SK-N-SH treated with all-trans-retinoic acid at 6 μM for 48 hours (cell line): ENCODE data around the gene CHCT1.

Source experiments
- ATAC-seq: fragments of 200-7000 bp; cut with Tn5 transposase; 3 replicates; pipeline ENCODE4 v1.9.1; 2020; ENCODE audit warnings: mild to moderate bottlenecking, moderate library complexity
- ARNTL ChIP-seq: fragments of 450-650 bp; formaldehyde crosslinking; IDR thresholded peaks from 2 replicates; pipeline ENCODE4 v1.5.0; 2020; ENCODE audit warnings: low read depth, mild to moderate bottlenecking, moderate library complexity, borderline replicate concordance
- BACH2 ChIP-seq: fragments of 250-450 bp; sonication (Bioruptor Pico); IDR thresholded peaks from 2 replicates; pipeline ENCODE4 v1.9.0; 2021; ENCODE audit warnings: mild to moderate bottlenecking, borderline replicate concordance
- CREB5 ChIP-seq: fragments of 250-450 bp; sonication (Bioruptor Pico); IDR thresholded peaks from 2 replicates; pipeline ENCODE4 v1.5.1; 2020; ENCODE audit warnings: low read depth, mild to moderate bottlenecking, moderate library complexity
- CSDC2 ChIP-seq: fragments of 250-450 bp; sonication (Bioruptor Pico); IDR thresholded peaks from 2 replicates; pipeline ENCODE4 v1.5.0; 2020; ENCODE audit warnings: mild to moderate bottlenecking, moderate library complexity
- CSRNP3 ChIP-seq: fragments of 250-450 bp; sonication (Bioruptor Pico); IDR thresholded peaks from 2 replicates; pipeline ENCODE4 v1.5.1; 2021; ENCODE audit warnings: mild to moderate bottlenecking, moderate library complexity
- ESRRG ChIP-seq: fragments of 250-450 bp; sonication (Bioruptor Pico); IDR thresholded peaks from 2 replicates; pipeline ENCODE4 v1.6.1; 2021; ENCODE audit warnings: mild to moderate bottlenecking
- GLIS3 ChIP-seq: fragments of 250-450 bp; sonication (Bioruptor Pico); IDR thresholded peaks from 2 replicates; pipeline ENCODE4 v1.5.0; 2020; ENCODE audit warnings: mild to moderate bottlenecking, moderate library complexity
- ISL1 ChIP-seq: fragments of 250-450 bp; sonication (Bioruptor Pico); IDR thresholded peaks from 2 replicates; pipeline ENCODE4 v2.1.2; 2022; ENCODE audit warnings: mild to moderate bottlenecking, moderate library complexity
- OSR1 ChIP-seq: fragments of 250-450 bp; sonication (Bioruptor Pico); IDR thresholded peaks from 2 replicates; pipeline ENCODE4 v1.8.0; 2022; ENCODE audit warnings: moderate library complexity, mild to moderate bottlenecking, inconsistent platforms
- PATZ1 ChIP-seq: fragments of 250-450 bp; sonication (Bioruptor Pico); IDR thresholded peaks from 2 replicates; pipeline ENCODE4 v1.8.0; 2020; ENCODE audit warnings: mild to moderate bottlenecking, moderate library complexity, borderline replicate concordance
- POU6F1 ChIP-seq: fragments of 250-450 bp; sonication (Bioruptor Pico); IDR thresholded peaks from 2 replicates; pipeline ENCODE4 v1.8.0; 2021; ENCODE audit warnings: low read depth, mild to moderate bottlenecking, moderate library complexity, borderline replicate concordance
- RARB ChIP-seq: fragments of 250-450 bp; sonication (Bioruptor Pico); IDR thresholded peaks from 2 replicates; pipeline ENCODE4 v1.8.0; 2021; ENCODE audit warnings: mild to moderate bottlenecking, moderate library complexity
- SNAI2 ChIP-seq: fragments of 250-450 bp; sonication (Bioruptor Pico); IDR thresholded peaks from 2 replicates; pipeline ENCODE4 v1.5.0; 2020; ENCODE audit warnings: mild to moderate bottlenecking, moderate library complexity
- TCF4 ChIP-seq: fragments of 250-450 bp; sonication (Bioruptor Pico); IDR thresholded peaks from 2 replicates; pipeline ENCODE4 v1.8.0; 2021; ENCODE audit warnings: mild to moderate bottlenecking, moderate library complexity, borderline replicate concordance
- TOX ChIP-seq: fragments of 250-450 bp; sonication (Bioruptor Pico); IDR thresholded peaks from 2 replicates; pipeline ENCODE4 v1.8.0; 2021; ENCODE audit warnings: mild to moderate bottlenecking, moderate library complexity, borderline replicate concordance
- TSHZ2 ChIP-seq: fragments of 250-450 bp; sonication (Bioruptor Pico); IDR thresholded peaks from 2 replicates; pipeline ENCODE4 v1.5.0; 2020; ENCODE audit warnings: mild to moderate bottlenecking, moderate library complexity
- ZC3H10 ChIP-seq: fragments of 250-450 bp; sonication (Bioruptor Pico); IDR thresholded peaks from 2 replicates; pipeline ENCODE4 v1.5.1; 2021; ENCODE audit warnings: mild to moderate bottlenecking, moderate library complexity
- ZFP3 ChIP-seq: fragments of 250-450 bp; sonication (Bioruptor Pico); IDR thresholded peaks from 2 replicates; pipeline ENCODE4 v1.5.0; 2020; ENCODE audit warnings: mild to moderate bottlenecking, moderate library complexity
- ZNF565 ChIP-seq: fragments of 450-650 bp; formaldehyde crosslinking; conservative IDR thresholded peaks from 2 replicates; pipeline ENCODE4 v1.5.0; 2020; ENCODE audit warnings: low read depth, mild to moderate bottlenecking, moderate library complexity
- ZNF70 ChIP-seq: fragments of 450-650 bp; formaldehyde crosslinking; IDR thresholded peaks from 2 replicates; pipeline ENCODE4 v1.5.0; 2020; ENCODE audit warnings: mild to moderate bottlenecking, moderate library complexity
- ZNF8 ChIP-seq: fragments of 450-650 bp; formaldehyde crosslinking; IDR thresholded peaks from 2 replicates; pipeline ENCODE4 v1.5.0; 2020; ENCODE audit warnings: mild to moderate bottlenecking, moderate library complexity

CHCT1 gene

GRCh38 chr17:60412701-60413100 lies 9.6 kb upstream of the CHCT1 start:
- ATAC-seq, result no peak
- TF ChIP-seq ISL1 (CRISPR knock-in tag), result no peak
- no peak for TF ChIP-seq POU6F1 (CRISPR knock-in tag)
- no peak for TF ChIP-seq PATZ1
- TF ChIP-seq TOX, result no peak
- no peak for TF ChIP-seq ZNF8
- no peak for TF ChIP-seq ZNF70 (CRISPR knock-in tag)
- TF ChIP-seq ZC3H10, result no peak
- no peak for TF ChIP-seq CREB5
- TF ChIP-seq ESRRG (CRISPR knock-in tag), result no peak
- no peak for TF ChIP-seq CSDC2 (CRISPR knock-in tag)
- TF ChIP-seq TCF4 (CRISPR knock-in tag), result no peak
- no peak for TF ChIP-seq OSR1
- no peak for TF ChIP-seq GLIS3 (CRISPR knock-in tag)
- TF ChIP-seq, all 23 proteins: peak for 0

GRCh38 chr17:60415146-60415545 lies 7.1 kb upstream of the CHCT1 start:
- TF ChIP-seq ZNF565 (CRISPR knock-in tag), result no peak
- no peak for TF ChIP-seq CSRNP3 (CRISPR knock-in tag)
- no peak for TF ChIP-seq BACH2 (CRISPR knock-in tag)
- no peak for TF ChIP-seq ZNF8
- TF ChIP-seq TOX, result no peak
- no peak for TF ChIP-seq ZNF70 (CRISPR knock-in tag)
- TF ChIP-seq ESRRG (CRISPR knock-in tag), result no peak
- no peak for TF ChIP-seq OSR1
- TF ChIP-seq PATZ1, result no peak
- TF ChIP-seq RARB (CRISPR knock-in tag), result no peak
- no peak for TF ChIP-seq ISL1 (CRISPR knock-in tag)
- TF ChIP-seq TSHZ2 (CRISPR knock-in tag), result no peak
- TF ChIP-seq GLIS3 (CRISPR knock-in tag), result no peak
- ATAC-seq, result no peak

GRCh38 chr17:60416368-60416925 lies 5.8 kb upstream of the CHCT1 start:
- ATAC-seq, result no peak
- no peak for TF ChIP-seq TSHZ2 (CRISPR knock-in tag)
- no peak for TF ChIP-seq RARB (CRISPR knock-in tag)
- no peak for TF ChIP-seq SNAI2 (CRISPR knock-in tag)
- TF ChIP-seq BACH2 (CRISPR knock-in tag), result no peak
- no peak for TF ChIP-seq ZC3H10
- no peak for TF ChIP-seq ARNTL (CRISPR knock-in tag)
- TF ChIP-seq ZNF565 (CRISPR knock-in tag), result no peak
- no peak for TF ChIP-seq ZNF8
- no peak for TF ChIP-seq ZFP3 (CRISPR knock-in tag)
- no peak for TF ChIP-seq CSRNP3 (CRISPR knock-in tag)
- no peak for TF ChIP-seq ZNF70 (CRISPR knock-in tag)
